GM12878 (cell line): ENCODE data around the gene IGFBP6. TPM values are rescaled to one million over a fixed set of nuclear protein-coding genes. Genes with fewer than 3 reads are reported as not detected.

ENCODE experiments used
- ATAC-seq: fragments of 200-7000 bp; cut with Tn5 transposase; 3 replicates; pipeline ENCODE4 v1.9.1; 2020; ENCODE audit warnings: mild to moderate bottlenecking, moderate library complexity
- BruUV-seq: library from RNA; stranded (reverse); fragments of 400-500 nt; replicated peaks from 2 replicates; lab custom pipeline; 2021; lab: Mats Ljungman, UMichigan
- CTCF ChIA-PET: fragments of 300-600 bp; sonication (Branson Sonifier 250); formaldehyde crosslinking; extraction: SDS; loops from one replicate; lab custom pipeline; 2021; ENCODE audit warnings: inconsistent platforms; lab: Yijun Ruan, JAX
- POLR2A ChIA-PET: fragments of 350-600 bp; formaldehyde crosslinking; extraction: SDS; loops from one replicate; lab custom pipeline; 2021; ENCODE audit warnings: inconsistent platforms; lab: Charles Lee
- RAD21 ChIA-PET: fragments of 300-600 bp; sonication (Branson Sonifier 250); formaldehyde crosslinking; loops from one replicate; lab custom pipeline; 2023; ENCODE audit warnings: antibody characterized with exemption; ENCODE audit not compliant: unreplicated experiment; lab: Charles Lee
- SMC1A ChIA-PET: fragments of 300-600 bp; sonication (Branson Sonifier 250); formaldehyde crosslinking; loops from one replicate; lab custom pipeline; 2023; ENCODE audit not compliant: unreplicated experiment, uncharacterized antibody; lab: Charles Lee
- DNase-seq: peaks from one replicate; pipeline ENCODE4 v3.0.0-alpha.2; 2011; ENCODE audit warnings: low read depth, low spot score
- FAIRE-seq: peaks from 3 replicates; lab custom pipeline; 2011; peaks lifted over from hg19 to GRCh38; lab: Jason Lieb, UNC
- H2AFZ ChIP-seq: 2 replicates; pipeline ENCODE4 v1.6.0; 2011; ENCODE audit warnings: low read depth, low read length, control low read depth; ENCODE audit not compliant: control insufficient read depth
- H3K27ac ChIP-seq: 2 replicates; pipeline ENCODE4 v1.5.1; 2011; ENCODE audit warnings: control low read depth; ENCODE audit not compliant: control insufficient read depth, insufficient read depth
- H3K27me3 ChIP-seq, 2 experiments: replicated peaks in 1 of 2; 2 replicates each; pipeline versions ENCODE4 v1.6.0 to v1.6.1; 2011; ENCODE audit warnings: low read length in 1 of 2; ENCODE audit not compliant: control insufficient read depth in 2 of 2, insufficient read depth in 2 of 2
- H3K36me3 ChIP-seq, 2 experiments: 2 replicates each; pipeline ENCODE4 v1.5.1; 2011; ENCODE audit warnings: low read length in 1 of 2; ENCODE audit not compliant: control insufficient read depth in 2 of 2, insufficient read depth in 2 of 2
- H3K4me1 ChIP-seq: 2 replicates; pipeline ENCODE4 v1.6.1; 2011; ENCODE audit warnings: mild to moderate bottlenecking, low read length, moderate library complexity, mixed read lengths; ENCODE audit not compliant: control insufficient read depth, insufficient read depth
- H3K4me2 ChIP-seq: 2 replicates; pipeline ENCODE4 v1.6.0; 2011; ENCODE audit warnings: control low read depth; ENCODE audit not compliant: control insufficient read depth, insufficient read depth
- H3K4me3 ChIP-seq: fragments of 200-600 bp; sonication (generic); 2 replicates; pipeline ENCODE4 v1.5.1; 2016
- H3K79me2 ChIP-seq: 2 replicates; pipeline ENCODE4 v1.6.0; 2011; ENCODE audit warnings: low read length; ENCODE audit not compliant: control insufficient read depth, insufficient read depth
- H3K9ac ChIP-seq: 2 replicates; pipeline ENCODE4 v1.8.0; 2011; ENCODE audit warnings: low read length, control low read depth, mixed read lengths; ENCODE audit not compliant: control insufficient read depth, insufficient read depth
- H3K9me3 ChIP-seq: replicated peaks from 3 replicates; pipeline ENCODE4 v1.5.1; 2011; ENCODE audit warnings: mild to moderate bottlenecking, low read length; ENCODE audit not compliant: control insufficient read depth, insufficient read depth
- H4K20me1 ChIP-seq: 2 replicates; pipeline ENCODE4 v1.6.0; 2011; ENCODE audit not compliant: control insufficient read depth, insufficient read depth
- CHD4 ChIP-seq: fragments of 200-600 bp; sonication (generic); IDR thresholded peaks from 2 replicates; pipeline ENCODE4 v1.6.1; 2016; ENCODE audit warnings: mild to moderate bottlenecking
- FOS ChIP-seq: IDR thresholded peaks from 3 replicates; pipeline ENCODE4 v1.6.1; 2011; ENCODE audit warnings: borderline replicate concordance; ENCODE audit not compliant: insufficient read length; ENCODE audit errors: extremely low read depth
- GABPA ChIP-seq: IDR thresholded peaks from 2 replicates; pipeline ENCODE4 v1.6.1; 2014; ENCODE audit warnings: antibody characterized with exemption, low read depth, mild to moderate bottlenecking, inconsistent platforms
- NBN ChIP-seq: fragments of 450-650 bp; IDR thresholded peaks from 2 replicates; pipeline ENCODE4 v1.6.1; 2016
- NR2C1 ChIP-seq: fragments of 450-650 bp; IDR thresholded peaks from 2 replicates; pipeline ENCODE4 v1.6.1; 2017; ENCODE audit warnings: antibody characterized with exemption, mild to moderate bottlenecking, moderate library complexity
- YBX1 ChIP-seq: fragments of 450-650 bp; IDR thresholded peaks from 2 replicates; pipeline ENCODE4 v1.6.1; 2016; ENCODE audit warnings: antibody characterized with exemption
- WGBS: methylation state at CpG from one replicate; pipeline ENCODE4 v1.1.6; 2016; ENCODE audit warnings: low lambda C conversion rate; ENCODE audit not compliant: insufficient replicate concordance, insufficient coverage; ENCODE audit errors: missing lambda C conversion rate; 5-methylcytosine and 5-hydroxymethylcytosine counted together
- in situ Hi-C: fragments of 300-500 bp; cut with MboI; formaldehyde crosslinking; loops from 9 replicates; pipeline ENCODE4 v1.14.3; 2018; ENCODE audit warnings: mixed read lengths
- intact Hi-C: fragments of 100-400 bp; cut with micrococcal nuclease; formaldehyde crosslinking; loops from one replicate; pipeline ENCODE4 v1.14.2; 2022; ENCODE audit not compliant: unreplicated experiment
- polyA plus RNA-seq, 11 experiments: library from polyadenylated mRNA; depleted of rRNA in 4 of 11; unstranded in 6 of 11; stranded (reverse) in 5 of 11; fragments of >200 nt; fragmentation: Nextera tagmentation in 4 of 11; fragmentation: Illumina TruSeq in 1 of 11; extraction: Ambion mirVana in 4 of 11; extraction: Trizol in 1 of 11; gene quantifications; 1 replicate in 1 of 11; 2 replicates in 10 of 11; pipeline versions ENCODE4 v1.2.1 to v1.2.3, GENCODE V29; 2011 to 2016; ENCODE audit warnings: inconsistent platforms in 2 of 11, missing spikeins in 2 of 11, low read depth in 1 of 11
- total RNA-seq, 4 experiments: library from RNA; depleted of rRNA in 3 of 4; stranded (reverse); fragments of >200 nt in 3 of 4; fragmentation: Illumina TruSeq in 1 of 4; extraction: Trizol in 1 of 4; gene quantifications; 2 replicates each; pipeline versions ENCODE4 v1.2.1 to v1.2.3, GENCODE V29; 2013 to 2021
- TF ChIP-seq, protein P1 (sequence below): fragments of 450-650 bp; IDR thresholded peaks from 2 replicates; pipeline ENCODE4 v1.6.1; 2017; ENCODE audit warnings: mild to moderate bottlenecking, moderate library complexity
- TF ChIP-seq, protein P2 (sequence below): fragments of 450-650 bp; conservative IDR thresholded peaks from 2 replicates; pipeline ENCODE4 v1.6.1; 2017; ENCODE audit warnings: mild to moderate bottlenecking, moderate library complexity

IGFBP6 gene
- total and polyA plus RNA-seq, 10 of the 15 experiments (the other 5 are each of a cell fraction or from before 2014, with no cell fraction given), result 0.09 to 0.87 (median 0.56) TPM; not detected in 3

DNA sequence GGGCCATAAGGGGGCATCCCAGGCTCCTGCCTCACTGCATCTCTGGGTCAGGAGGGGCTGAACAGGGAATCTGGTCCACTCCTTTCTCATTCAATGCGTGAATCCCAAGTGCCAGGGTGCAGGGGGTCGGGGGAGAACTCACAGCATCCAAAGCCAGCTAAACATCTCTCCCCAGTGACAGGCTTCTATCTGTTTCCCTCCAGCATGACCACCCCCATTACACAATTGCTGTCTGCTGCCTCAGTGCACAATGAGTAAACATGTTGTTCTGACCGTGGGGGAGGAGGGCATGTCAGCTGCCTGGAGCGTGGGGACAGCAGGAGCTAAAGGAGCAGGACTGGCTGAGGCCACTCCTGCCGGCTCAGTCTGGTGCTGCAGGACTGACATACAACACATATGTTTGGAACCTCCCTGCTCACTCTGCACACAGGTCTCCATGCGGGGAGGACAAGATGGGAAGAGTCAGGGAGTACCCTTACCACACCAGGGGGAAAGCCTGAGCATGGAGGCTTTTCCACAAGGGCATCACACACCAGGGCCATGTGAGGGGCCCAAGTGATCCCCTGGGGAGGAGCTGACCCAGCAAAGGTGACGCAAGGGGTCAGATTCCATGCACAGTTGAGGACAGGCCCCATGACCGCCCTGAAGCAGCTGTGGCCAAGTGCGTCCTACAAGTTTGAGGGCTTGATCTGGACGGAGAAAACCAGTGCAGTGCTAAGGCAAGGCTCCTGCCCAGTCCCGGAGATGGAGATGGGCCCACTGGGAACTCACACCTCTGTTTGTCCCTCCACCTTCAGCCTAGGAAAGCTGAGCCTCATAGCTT lies 46.2 kb upstream of the IGFBP6 start:
- no peaks in the 10 kb centered on the region for H3K27me3 ChIP-seq
- no TSS peak for BruUV-seq
- H4K20me1 ChIP-seq, result no peaks in the 10 kb centered on the region; the same call in 1 of the 2 replicates
- H3K36me3 ChIP-seq, result no peaks in the 10 kb centered on the region
- ChIA-PET POLR2A (interaction anchor here (0.6 to 1.0 kb wide), 4 partner anchors 9 to 269 kb away, joined by 3 to 4 read pairs (median 3); no protein-coding TSS in a partner anchor), CTCF (interaction anchor here (0.9 to 1.5 kb wide), 5 partner anchors 9 to 217 kb away, joined by 3 to 6 read pairs (median 4); partner anchors contain the start of genes ESPL1 and SPRYD3), SMC1A (interaction anchor here (1.2 kb wide), 1 partner anchor 48 kb away, joined by 3 read pairs; no protein-coding TSS in a partner anchor), RAD21 (no interaction called here)
- no peak overlapping the region for H3K27ac ChIP-seq
- no peak overlapping the region for H3K4me3 ChIP-seq
- intact Hi-C loops (loop anchor here (5.0 kb wide), 1 partner anchor 46 kb away; the partner anchor contains the start of gene IGFBP6), in situ Hi-C loops (no loop called here)
- H2AFZ ChIP-seq, result no peak overlapping the region
- no peak for DNase-seq
- no peak overlapping the region for H3K9ac ChIP-seq
- peaks cover 21% of the 10 kb centered on the region for H3K4me1 ChIP-seq
- WGBS, result 33% methylated on average over 11 of the region's 11 CpGs
- no peaks in the 10 kb centered on the region for H3K79me2 ChIP-seq
- no peak for FAIRE-seq
- TF ChIP-seq GABPA, result no peak
- TF ChIP-seq YBX1, result no peak
- TF ChIP-seq CHD4, result no peak
- TF ChIP-seq, protein P1, sequence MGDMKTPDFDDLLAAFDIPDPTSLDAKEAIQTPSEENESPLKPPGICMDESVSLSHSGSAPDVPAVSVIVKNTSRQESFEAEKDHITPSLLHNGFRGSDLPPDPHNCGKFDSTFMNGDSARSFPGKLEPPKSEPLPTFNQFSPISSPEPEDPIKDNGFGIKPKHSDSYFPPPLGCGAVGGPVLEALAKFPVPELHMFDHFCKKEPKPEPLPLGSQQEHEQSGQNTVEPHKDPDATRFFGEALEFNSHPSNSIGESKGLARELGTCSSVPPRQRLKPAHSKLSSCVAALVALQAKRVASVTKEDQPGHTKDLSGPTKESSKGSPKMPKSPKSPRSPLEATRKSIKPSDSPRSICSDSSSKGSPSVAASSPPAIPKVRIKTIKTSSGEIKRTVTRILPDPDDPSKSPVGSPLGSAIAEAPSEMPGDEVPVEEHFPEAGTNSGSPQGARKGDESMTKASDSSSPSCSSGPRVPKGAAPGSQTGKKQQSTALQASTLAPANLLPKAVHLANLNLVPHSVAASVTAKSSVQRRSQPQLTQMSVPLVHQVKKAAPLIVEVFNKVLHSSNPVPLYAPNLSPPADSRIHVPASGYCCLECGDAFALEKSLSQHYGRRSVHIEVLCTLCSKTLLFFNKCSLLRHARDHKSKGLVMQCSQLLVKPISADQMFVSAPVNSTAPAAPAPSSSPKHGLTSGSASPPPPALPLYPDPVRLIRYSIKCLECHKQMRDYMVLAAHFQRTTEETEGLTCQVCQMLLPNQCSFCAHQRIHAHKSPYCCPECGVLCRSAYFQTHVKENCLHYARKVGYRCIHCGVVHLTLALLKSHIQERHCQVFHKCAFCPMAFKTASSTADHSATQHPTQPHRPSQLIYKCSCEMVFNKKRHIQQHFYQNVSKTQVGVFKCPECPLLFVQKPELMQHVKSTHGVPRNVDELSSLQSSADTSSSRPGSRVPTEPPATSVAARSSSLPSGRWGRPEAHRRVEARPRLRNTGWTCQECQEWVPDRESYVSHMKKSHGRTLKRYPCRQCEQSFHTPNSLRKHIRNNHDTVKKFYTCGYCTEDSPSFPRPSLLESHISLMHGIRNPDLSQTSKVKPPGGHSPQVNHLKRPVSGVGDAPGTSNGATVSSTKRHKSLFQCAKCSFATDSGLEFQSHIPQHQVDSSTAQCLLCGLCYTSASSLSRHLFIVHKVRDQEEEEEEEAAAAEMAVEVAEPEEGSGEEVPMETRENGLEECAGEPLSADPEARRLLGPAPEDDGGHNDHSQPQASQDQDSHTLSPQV, result no peak
- TF ChIP-seq, protein P2, sequence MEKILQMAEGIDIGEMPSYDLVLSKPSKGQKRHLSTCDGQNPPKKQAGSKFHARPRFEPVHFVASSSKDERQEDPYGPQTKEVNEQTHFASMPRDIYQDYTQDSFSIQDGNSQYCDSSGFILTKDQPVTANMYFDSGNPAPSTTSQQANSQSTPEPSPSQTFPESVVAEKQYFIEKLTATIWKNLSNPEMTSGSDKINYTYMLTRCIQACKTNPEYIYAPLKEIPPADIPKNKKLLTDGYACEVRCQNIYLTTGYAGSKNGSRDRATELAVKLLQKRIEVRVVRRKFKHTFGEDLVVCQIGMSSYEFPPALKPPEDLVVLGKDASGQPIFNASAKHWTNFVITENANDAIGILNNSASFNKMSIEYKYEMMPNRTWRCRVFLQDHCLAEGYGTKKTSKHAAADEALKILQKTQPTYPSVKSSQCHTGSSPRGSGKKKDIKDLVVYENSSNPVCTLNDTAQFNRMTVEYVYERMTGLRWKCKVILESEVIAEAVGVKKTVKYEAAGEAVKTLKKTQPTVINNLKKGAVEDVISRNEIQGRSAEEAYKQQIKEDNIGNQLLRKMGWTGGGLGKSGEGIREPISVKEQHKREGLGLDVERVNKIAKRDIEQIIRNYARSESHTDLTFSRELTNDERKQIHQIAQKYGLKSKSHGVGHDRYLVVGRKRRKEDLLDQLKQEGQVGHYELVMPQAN, result no peak
- TF ChIP-seq NBN, result no peak
- TF ChIP-seq FOS, result no peak
- TF ChIP-seq NR2C1, result no peak
- no peaks in the 10 kb centered on the region for H3K9me3 ChIP-seq
- ATAC-seq, result no peak
- H3K4me2 ChIP-seq, result no peak overlapping the region
